ENCODE results near the gene EMILIN1. TPM values are rescaled to one million over a fixed set of nuclear protein-coding genes. Genes with fewer than 3 reads are reported as not detected.

Gene EMILIN1
- polyA plus RNA-seq: 10 to 100 TPM; 10.7 to 12.1 TPM

DNA sequence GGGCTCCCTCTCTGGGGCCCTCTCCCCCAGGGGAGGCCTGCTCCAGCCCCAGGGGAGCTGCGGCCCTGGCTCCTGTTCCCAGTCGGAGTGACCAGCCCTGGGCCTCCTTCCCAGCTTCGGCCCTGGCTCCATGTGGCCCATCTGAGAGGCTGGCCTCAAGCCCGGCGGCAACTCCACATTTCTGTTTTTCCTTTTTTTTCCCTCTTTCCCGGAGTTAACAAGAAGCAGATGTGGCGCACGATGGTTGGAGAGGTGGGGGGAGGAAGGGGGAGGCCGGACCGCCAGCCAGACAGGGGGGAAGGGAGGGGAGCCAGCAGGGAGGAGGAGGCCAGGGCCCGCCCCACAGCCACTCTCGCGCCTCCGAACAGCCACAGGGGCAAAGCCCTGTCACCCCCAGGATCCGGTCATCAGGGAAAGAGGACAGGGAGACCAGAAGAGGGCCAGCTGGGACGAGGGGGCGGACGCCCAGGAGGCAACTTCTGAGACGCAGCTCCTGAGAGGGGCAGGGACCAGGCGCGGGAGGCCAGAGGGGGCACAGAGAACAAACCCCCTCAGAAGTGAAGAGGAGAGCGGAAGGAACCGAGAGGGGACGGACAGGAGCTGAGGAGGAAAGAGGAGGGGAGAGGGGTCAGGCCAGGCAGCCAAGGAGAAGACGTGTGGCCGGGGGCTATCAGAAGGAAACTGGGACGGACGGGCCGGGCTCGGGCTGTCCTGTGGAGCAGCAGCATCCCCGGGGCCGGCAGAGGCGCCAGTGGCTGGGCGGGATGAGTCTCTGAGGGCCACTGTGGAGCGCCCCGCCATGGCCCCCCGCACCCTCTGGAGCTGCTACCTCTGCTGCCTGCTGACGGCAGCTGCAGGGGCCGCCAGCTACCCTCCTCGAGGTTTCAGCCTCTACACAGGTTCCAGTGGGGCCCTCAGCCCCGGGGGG, at the start of gene EMILIN1:
Gene EMILIN1 (plus strand): TSS at position 349 of the 928 bp plus-strand sequence. CDS start 451 bp downstream, at position 800.
- Histone ChIP-seq H3K27me3 (ENCODE audit: control insufficient read depth in 1 of 2, insufficient read depth in 2 of 2, low read length in 2 of 2) (no peaks in the 10 kb centered on the region), H3K9me3 (ENCODE audit: control insufficient read depth in 2 of 2, insufficient read depth in 1 of 2, low read depth in 1 of 2, low read length in 1 of 2) (no peaks in the 10 kb centered on the region), H3K36me3 (ENCODE audit: control insufficient read depth in 2 of 2, insufficient read depth in 2 of 2, low read length in 1 of 2) (no peaks in the 10 kb centered on the region), H3K4me1 (ENCODE audit: control insufficient read depth in 2 of 2, insufficient read depth in 2 of 2, low read length in 1 of 2) (peaks cover 2 to 8% of the 10 kb centered on the region in 2 donors), H3K27ac (ENCODE audit: low read depth in 2 of 2, low read length in 1 of 2) (peak within 1 kb of the TSS; percentile 79 to 85), H3K4me3 (ENCODE audit: low read depth in 1 of 2, low read length in 2 of 2) (peak within 1 kb of the TSS; percentile 13 to 44)
- WGBS, 2 donors: 46 to 49% methylated on average over 34 to 41 of the region's 41 CpGs

DNA sequence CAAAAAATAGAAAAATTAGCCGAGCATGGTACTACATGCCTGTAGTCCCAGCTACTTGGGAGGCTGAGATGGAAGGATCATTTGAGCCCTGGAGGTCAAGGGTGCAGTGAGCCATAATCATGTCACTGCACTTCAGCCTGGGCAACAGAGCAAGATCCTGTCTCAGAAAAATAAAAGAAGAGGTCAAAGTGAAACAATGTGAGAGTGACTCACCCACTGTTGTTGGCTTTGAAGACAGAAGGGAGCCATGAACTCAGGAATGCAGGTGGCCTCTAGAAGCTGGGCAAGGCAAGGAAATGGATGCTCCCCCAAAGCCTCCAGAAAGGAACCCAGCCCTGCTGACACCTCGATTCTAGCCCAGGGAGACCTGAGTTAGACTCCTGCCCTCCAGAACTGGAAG, 49.4 kb upstream of the EMILIN1 start:
- Histone ChIP-seq H3K4me3 (ENCODE audit: low read depth in 1 of 2, low read length in 2 of 2) (no peak overlapping the region), H3K27me3 (ENCODE audit: control insufficient read depth in 1 of 2, insufficient read depth in 2 of 2, low read length in 2 of 2) (no peaks in the 10 kb centered on the region), H3K27ac (ENCODE audit: low read depth in 2 of 2, low read length in 1 of 2) (no peak overlapping the region), H3K36me3 (ENCODE audit: control insufficient read depth in 2 of 2, insufficient read depth in 2 of 2, low read length in 1 of 2) (peaks cover 5 to 18% of the 10 kb centered on the region in 2 donors), H3K4me1 (ENCODE audit: control insufficient read depth in 2 of 2, insufficient read depth in 2 of 2, low read length in 1 of 2) (peaks cover 3 to 4% of the 10 kb centered on the region in 2 donors), H3K9me3 (ENCODE audit: control insufficient read depth in 2 of 2, insufficient read depth in 1 of 2, low read depth in 1 of 2, low read length in 1 of 2) (no peaks in the 10 kb centered on the region)
- 90 to 100% methylated on average over 2 of the region's 2 CpGs for WGBS, 2 donors

DNA sequence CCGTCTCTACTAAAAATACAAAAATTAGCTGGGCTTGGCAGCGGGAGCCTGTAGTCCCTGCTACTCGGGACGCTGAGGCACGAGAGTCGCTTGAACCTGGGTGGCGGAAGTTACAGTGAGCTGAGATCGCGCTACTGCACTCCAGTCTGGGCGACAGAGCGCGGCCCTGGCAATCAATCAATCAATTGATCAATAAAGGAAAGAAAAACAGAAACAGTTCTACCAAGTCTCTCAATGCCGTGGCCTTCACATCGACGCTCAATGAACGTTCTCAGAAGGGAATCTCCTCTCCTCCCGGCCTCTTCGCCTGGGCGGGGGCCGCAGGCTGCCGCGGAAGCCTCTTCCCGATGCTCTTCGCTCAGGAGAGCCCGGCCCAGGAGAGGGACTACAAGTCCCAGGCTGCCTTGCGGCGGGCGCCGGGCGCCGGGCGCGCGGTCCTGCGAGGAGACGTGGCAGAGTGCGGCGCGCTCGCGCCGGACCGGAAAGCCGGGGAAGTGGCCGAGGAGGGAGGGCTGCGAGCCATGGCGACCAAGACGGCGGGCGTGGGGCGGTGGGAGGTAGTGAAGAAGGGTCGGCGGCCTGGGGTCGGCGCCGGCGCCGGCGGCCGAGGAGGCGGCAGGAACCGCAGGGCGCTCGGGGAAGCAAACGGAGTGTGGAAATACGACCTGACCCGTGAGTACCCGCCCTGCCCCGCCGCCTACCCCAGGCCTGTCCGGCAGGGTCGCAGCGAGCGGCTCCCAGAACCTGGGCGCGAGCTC, 45.7 kb upstream of the EMILIN1 start, which contains the start of gene TMEM214:
Gene TMEM214 (plus strand): TSS at position 471 of the 758 bp plus-strand sequence. CDS start 51 bp downstream, at position 522.
- Histone ChIP-seq H3K4me1 (ENCODE audit: control insufficient read depth in 2 of 2, insufficient read depth in 2 of 2, low read length in 1 of 2) (peaks cover 3 to 4% of the 10 kb centered on the region in 2 donors), H3K9me3 (ENCODE audit: control insufficient read depth in 2 of 2, insufficient read depth in 1 of 2, low read depth in 1 of 2, low read length in 1 of 2) (no peaks in the 10 kb centered on the region), H3K4me3 (ENCODE audit: low read depth in 1 of 2, low read length in 2 of 2) (peak within 1 kb of the TSS; percentile 76 to 83), H3K27me3 (ENCODE audit: control insufficient read depth in 1 of 2, insufficient read depth in 2 of 2, low read length in 2 of 2) (no peaks in the 10 kb centered on the region), H3K36me3 (ENCODE audit: control insufficient read depth in 2 of 2, insufficient read depth in 2 of 2, low read length in 1 of 2) (peaks cover 12 to 22% of the 10 kb centered on the region in 2 donors), H3K27ac (ENCODE audit: low read depth in 2 of 2, low read length in 1 of 2) (peak within 1 kb of the TSS; percentile 69 to 70)
- 0% methylated on average over 72 to 76 of the region's 76 CpGs for WGBS, 2 donors

DNA sequence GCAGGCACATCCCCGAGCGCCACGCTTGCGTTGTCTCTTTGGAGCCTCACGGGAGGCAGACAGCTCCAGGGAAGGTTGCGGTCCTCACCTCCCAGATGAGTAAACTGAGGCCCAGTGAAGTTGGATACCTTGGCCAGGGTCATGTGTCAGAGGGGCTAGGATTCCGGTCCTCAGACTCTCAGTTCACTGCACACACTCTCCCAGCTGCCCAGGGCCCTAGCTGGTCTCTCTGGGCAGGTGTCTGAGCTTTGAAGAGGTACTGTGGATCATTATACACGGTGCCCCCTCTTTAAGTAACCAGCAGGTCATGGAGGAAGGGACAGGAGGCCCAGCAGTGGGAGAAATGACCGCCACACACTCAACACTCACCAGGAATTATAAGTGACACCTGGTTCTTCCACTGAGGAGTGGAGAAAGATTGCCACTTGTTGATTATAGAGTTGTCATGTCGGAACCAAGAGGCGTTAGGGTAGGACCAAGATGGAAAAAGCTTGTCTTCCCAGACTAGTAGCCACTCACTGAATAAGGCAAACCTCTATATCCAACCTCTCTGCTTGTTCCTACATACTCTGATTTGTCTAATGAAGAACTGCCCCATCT, 45.1 kb upstream of the EMILIN1 start:
- Histone ChIP-seq H3K4me1 (ENCODE audit: control insufficient read depth in 2 of 2, insufficient read depth in 2 of 2, low read length in 1 of 2) (peaks cover 3 to 4% of the 10 kb centered on the region in 2 donors), H3K27ac (ENCODE audit: low read depth in 2 of 2, low read length in 1 of 2) (peak overlapping the region; percentile 69 to 70), H3K9me3 (ENCODE audit: control insufficient read depth in 2 of 2, insufficient read depth in 1 of 2, low read depth in 1 of 2, low read length in 1 of 2) (no peaks in the 10 kb centered on the region), H3K36me3 (ENCODE audit: control insufficient read depth in 2 of 2, insufficient read depth in 2 of 2, low read length in 1 of 2) (peaks cover 18 to 29% of the 10 kb centered on the region in 2 donors), H3K4me3 (ENCODE audit: low read depth in 1 of 2, low read length in 2 of 2) (peak overlapping the region; percentile 76 to 83), H3K27me3 (ENCODE audit: control insufficient read depth in 1 of 2, insufficient read depth in 2 of 2, low read length in 2 of 2) (no peaks in the 10 kb centered on the region)
- 10 to 12% methylated on average over 11 of the region's 11 CpGs for WGBS, 2 donors

DNA sequence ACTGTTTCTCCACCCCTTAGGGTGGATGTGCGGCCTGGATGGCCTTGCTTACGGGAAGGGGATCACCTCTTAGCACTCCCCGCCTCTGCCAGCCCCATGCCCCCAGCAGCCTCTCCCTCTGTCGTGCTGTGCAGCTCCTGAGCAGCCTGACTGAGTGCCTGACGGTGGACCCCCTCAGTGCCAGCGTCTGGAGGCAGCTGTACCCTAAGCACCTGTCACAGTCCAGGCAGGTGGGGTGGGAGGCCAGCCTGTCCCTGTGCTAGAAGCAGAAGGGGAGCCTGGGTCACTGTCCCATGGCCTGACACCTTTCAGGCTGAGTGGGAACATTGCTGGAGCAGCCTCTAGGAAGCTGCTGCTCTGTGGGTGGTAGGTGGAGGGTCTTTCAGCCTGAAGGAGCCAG, 40.4 kb upstream of the EMILIN1 start:
- Histone ChIP-seq H3K36me3 (ENCODE audit: control insufficient read depth in 2 of 2, insufficient read depth in 2 of 2, low read length in 1 of 2) (peaks cover 46 to 57% of the 10 kb centered on the region in 2 donors), H3K4me3 (ENCODE audit: low read depth in 1 of 2, low read length in 2 of 2) (no peak overlapping the region), H3K27me3 (ENCODE audit: control insufficient read depth in 1 of 2, insufficient read depth in 2 of 2, low read length in 2 of 2) (no peaks in the 10 kb centered on the region), H3K4me1 (ENCODE audit: control insufficient read depth in 2 of 2, insufficient read depth in 2 of 2, low read length in 1 of 2) (peaks cover 3 to 4% of the 10 kb centered on the region in 2 donors), H3K27ac (ENCODE audit: low read depth in 2 of 2, low read length in 1 of 2) (no peak overlapping the region), H3K9me3 (ENCODE audit: control insufficient read depth in 2 of 2, insufficient read depth in 1 of 2, low read depth in 1 of 2, low read length in 1 of 2) (no peaks in the 10 kb centered on the region)
- 91 to 92% methylated on average over 6 of the region's 6 CpGs for WGBS, 2 donors

DNA sequence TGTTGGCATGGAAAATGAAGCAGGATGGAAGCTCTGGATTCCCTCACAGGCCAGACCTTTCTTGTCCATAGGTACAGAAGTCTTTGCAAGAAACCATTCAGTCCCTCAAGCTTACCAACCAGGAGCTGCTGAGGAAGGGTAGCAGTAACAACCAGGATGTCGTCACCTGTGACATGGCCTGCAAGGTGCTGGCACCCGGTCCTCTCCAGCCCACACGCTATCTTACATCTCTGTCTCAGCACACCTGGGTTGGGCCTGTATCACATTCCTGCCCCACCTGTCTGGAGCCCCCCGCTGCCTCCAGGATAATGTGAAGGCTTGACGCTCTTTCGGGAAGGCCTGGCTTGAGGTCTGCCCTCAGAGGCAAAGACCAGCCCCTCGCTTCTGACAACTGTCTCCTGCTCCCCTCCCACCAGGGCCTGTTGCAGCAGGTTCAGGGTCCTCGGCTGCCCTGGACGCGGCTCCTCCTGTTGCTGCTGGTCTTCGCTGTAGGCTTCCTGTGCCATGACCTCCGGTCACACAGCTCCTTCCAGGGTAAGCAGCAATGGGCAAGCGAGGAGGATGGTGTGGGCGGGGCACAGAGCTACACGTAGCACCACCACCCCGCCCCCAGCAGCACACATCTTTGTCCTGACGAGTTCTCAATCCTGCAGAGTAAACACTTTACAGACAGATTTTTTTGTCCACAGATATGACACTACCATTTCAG, 39.6 kb upstream of the EMILIN1 start:
- Histone ChIP-seq H3K4me3 (ENCODE audit: low read depth in 1 of 2, low read length in 2 of 2) (no peak overlapping the region), H3K27ac (ENCODE audit: low read depth in 2 of 2, low read length in 1 of 2) (no peak overlapping the region), H3K9me3 (ENCODE audit: control insufficient read depth in 2 of 2, insufficient read depth in 1 of 2, low read depth in 1 of 2, low read length in 1 of 2) (no peaks in the 10 kb centered on the region), H3K36me3 (ENCODE audit: control insufficient read depth in 2 of 2, insufficient read depth in 2 of 2, low read length in 1 of 2) (peaks cover 46 to 57% of the 10 kb centered on the region in 2 donors), H3K4me1 (ENCODE audit: control insufficient read depth in 2 of 2, insufficient read depth in 2 of 2, low read length in 1 of 2) (peaks cover 3% of the 10 kb centered on the region in 2 donors), H3K27me3 (ENCODE audit: control insufficient read depth in 1 of 2, insufficient read depth in 2 of 2, low read length in 2 of 2) (no peaks in the 10 kb centered on the region)
- 84 to 87% methylated on average over 17 of the region's 17 CpGs for WGBS, 2 donors

DNA sequence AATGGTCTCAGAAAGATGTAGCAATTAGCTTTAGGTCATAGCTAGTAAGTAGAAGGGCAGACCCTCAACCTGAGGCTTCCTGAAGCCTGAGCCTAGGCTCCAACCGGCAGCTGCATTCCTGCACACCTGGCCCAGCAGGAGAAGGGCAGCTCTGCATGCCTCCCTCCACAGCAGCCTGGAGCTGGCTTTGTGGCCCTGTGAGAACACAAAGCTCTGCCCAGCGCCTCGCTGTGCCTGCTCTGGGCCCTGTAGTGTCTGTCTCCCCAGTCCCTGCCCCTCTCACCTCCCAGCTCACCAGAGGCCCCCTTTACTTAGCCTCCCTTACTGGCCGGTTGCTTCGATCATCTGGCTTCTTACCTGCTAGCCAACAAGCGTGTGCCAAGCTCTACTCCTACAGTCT, 39.0 kb upstream of the EMILIN1 start:
- no peaks in the 10 kb centered on the region for H3K27me3 ChIP-seq (ENCODE audit: control insufficient read depth in 1 of 2, insufficient read depth in 2 of 2, low read length in 2 of 2)
- peaks cover 46 to 57% of the 10 kb centered on the region in 2 donors for H3K36me3 ChIP-seq (ENCODE audit: control insufficient read depth in 2 of 2, insufficient read depth in 2 of 2, low read length in 1 of 2)
- no peak overlapping the region for H3K4me3 ChIP-seq (ENCODE audit: low read depth in 1 of 2, low read length in 2 of 2)
- no peak overlapping the region for H3K27ac ChIP-seq (ENCODE audit: low read depth in 2 of 2, low read length in 1 of 2)
- no peaks in the 10 kb centered on the region for H3K4me1 ChIP-seq (ENCODE audit: control insufficient read depth in 2 of 2, insufficient read depth in 2 of 2, low read length in 1 of 2)
- WGBS, 2 donors: 88 to 93% methylated on average over 6 of the region's 6 CpGs
- no peaks in the 10 kb centered on the region for H3K9me3 ChIP-seq (ENCODE audit: control insufficient read depth in 2 of 2, insufficient read depth in 1 of 2, low read depth in 1 of 2, low read length in 1 of 2)

DNA sequence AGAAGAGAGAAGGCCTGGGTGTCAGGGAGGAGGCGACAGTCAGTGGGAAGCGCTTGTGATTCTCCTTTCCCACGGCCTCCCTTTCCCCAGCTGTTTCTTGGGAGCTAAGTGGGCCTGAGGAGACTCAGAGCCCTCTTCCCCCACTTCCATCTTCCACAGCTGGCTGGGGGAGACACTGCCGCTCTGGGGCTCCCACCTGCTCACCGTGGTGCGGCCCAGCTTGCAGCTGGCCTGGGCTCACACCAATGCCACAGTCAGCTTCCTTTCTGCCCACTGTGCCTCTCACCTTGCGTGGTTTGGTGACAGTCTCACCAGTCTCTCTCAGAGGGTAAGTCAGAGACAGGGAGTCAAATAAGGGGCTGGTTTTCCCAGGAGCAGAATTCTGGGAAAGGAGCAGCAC, 38.5 kb upstream of the EMILIN1 start:
- no peaks in the 10 kb centered on the region for H3K9me3 ChIP-seq (ENCODE audit: control insufficient read depth in 2 of 2, insufficient read depth in 1 of 2, low read depth in 1 of 2, low read length in 1 of 2)
- no peak overlapping the region for H3K4me3 ChIP-seq (ENCODE audit: low read depth in 1 of 2, low read length in 2 of 2)
- H3K36me3 ChIP-seq (ENCODE audit: control insufficient read depth in 2 of 2, insufficient read depth in 2 of 2, low read length in 1 of 2): peaks cover 46 to 57% of the 10 kb centered on the region in 2 donors
- no peaks in the 10 kb centered on the region for H3K4me1 ChIP-seq (ENCODE audit: control insufficient read depth in 2 of 2, insufficient read depth in 2 of 2, low read length in 1 of 2)
- WGBS, 2 donors: 95 to 98% methylated on average over 7 of the region's 7 CpGs
- H3K27ac ChIP-seq (ENCODE audit: low read depth in 2 of 2, low read length in 1 of 2): no peak overlapping the region
- H3K27me3 ChIP-seq (ENCODE audit: control insufficient read depth in 1 of 2, insufficient read depth in 2 of 2, low read length in 2 of 2): no peaks in the 10 kb centered on the region

DNA sequence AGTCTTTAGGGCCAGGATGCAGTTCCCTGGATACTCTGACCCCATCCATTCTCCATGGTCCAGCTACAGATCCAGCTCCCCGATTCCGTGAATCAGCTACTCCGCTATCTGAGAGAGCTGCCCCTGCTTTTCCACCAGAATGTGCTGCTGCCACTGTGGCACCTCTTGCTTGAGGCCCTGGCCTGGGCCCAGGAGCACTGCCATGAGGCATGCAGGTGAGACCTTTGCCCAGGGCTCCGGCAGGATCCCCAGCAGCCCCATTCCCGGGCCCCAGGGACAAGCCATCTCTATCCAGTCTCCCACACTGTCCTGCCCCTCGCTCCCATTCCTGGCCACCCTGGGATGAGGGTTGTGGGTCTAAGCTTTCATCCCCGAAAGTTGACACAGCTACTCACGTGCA, 38.1 kb upstream of the EMILIN1 start:
- Histone ChIP-seq H3K4me1 (ENCODE audit: control insufficient read depth in 2 of 2, insufficient read depth in 2 of 2, low read length in 1 of 2) (no peaks in the 10 kb centered on the region), H3K27ac (ENCODE audit: low read depth in 2 of 2, low read length in 1 of 2) (no peak overlapping the region), H3K9me3 (ENCODE audit: control insufficient read depth in 2 of 2, insufficient read depth in 1 of 2, low read depth in 1 of 2, low read length in 1 of 2) (no peaks in the 10 kb centered on the region), H3K4me3 (ENCODE audit: low read depth in 1 of 2, low read length in 2 of 2) (no peak overlapping the region), H3K27me3 (ENCODE audit: control insufficient read depth in 1 of 2, insufficient read depth in 2 of 2, low read length in 2 of 2) (no peaks in the 10 kb centered on the region), H3K36me3 (ENCODE audit: control insufficient read depth in 2 of 2, insufficient read depth in 2 of 2, low read length in 1 of 2) (peaks cover 45 to 56% of the 10 kb centered on the region in 2 donors)
- WGBS, 2 donors: 88 to 92% methylated on average over 8 of the region's 8 CpGs
